Activated naive CD8-positive, alpha-beta T cell treated with anti-CD3 and anti-CD28 coated beads, Interleukin-2, amount 10 ng/mL, durations not matched to agents 7 days and 5 days (primary cell): ENCODE data around the gene DHRS11. TPM values are rescaled to one million over a fixed set of nuclear protein-coding genes. Genes with fewer than 3 reads are reported as not detected.

ENCODE experiments used
- ATAC-seq: fragments of 150-1000 bp; cut with Tn5 transposase; one replicate; pipeline ENCODE4 v1.10.0; 2021; ENCODE audit warnings: low read depth, moderate library complexity
- POLR2A ChIA-PET: fragments of 350-600 bp; sonication (Branson Sonifier 250); formaldehyde crosslinking; loops from one replicate; lab custom pipeline; 2021; ENCODE audit warnings: antibody characterized with exemption; lab: Charles Lee
- DNase-seq: peaks from one replicate; pipeline ENCODE4 v3.0.0; 2021
- H3K27ac Mint-ChIP-seq: one replicate; pipeline ENCODE4 v1.8.0; 2022; ENCODE audit warnings: mild to moderate bottlenecking, mixed read lengths
- H3K27me3 Mint-ChIP-seq: one replicate; pipeline ENCODE4 v1.8.0; 2022; ENCODE audit warnings: mild to moderate bottlenecking, moderate library complexity, mixed read lengths
- H3K36me3 Mint-ChIP-seq: one replicate; pipeline ENCODE4 v1.8.0; 2021; ENCODE audit warnings: mild to moderate bottlenecking, mixed read lengths
- H3K4me1 Mint-ChIP-seq: one replicate; pipeline ENCODE4 v1.8.0; 2021; ENCODE audit warnings: mixed read lengths
- H3K4me3 Mint-ChIP-seq: one replicate; pipeline ENCODE4 v1.8.0; 2022; ENCODE audit warnings: mild to moderate bottlenecking, moderate library complexity, mixed read lengths
- H3K9me3 Mint-ChIP-seq: one replicate; pipeline ENCODE4 v1.8.0; 2021; ENCODE audit warnings: mixed read lengths
- total RNA-seq, 2 experiments: library from RNA; stranded (reverse); gene quantifications; one replicate each; pipeline ENCODE4 v1.2.3, GENCODE V29; 2021

Gene DHRS11
- total RNA-seq, 2 experiments from 2014 or later: 4.7 to 4.8 TPM

DNA sequence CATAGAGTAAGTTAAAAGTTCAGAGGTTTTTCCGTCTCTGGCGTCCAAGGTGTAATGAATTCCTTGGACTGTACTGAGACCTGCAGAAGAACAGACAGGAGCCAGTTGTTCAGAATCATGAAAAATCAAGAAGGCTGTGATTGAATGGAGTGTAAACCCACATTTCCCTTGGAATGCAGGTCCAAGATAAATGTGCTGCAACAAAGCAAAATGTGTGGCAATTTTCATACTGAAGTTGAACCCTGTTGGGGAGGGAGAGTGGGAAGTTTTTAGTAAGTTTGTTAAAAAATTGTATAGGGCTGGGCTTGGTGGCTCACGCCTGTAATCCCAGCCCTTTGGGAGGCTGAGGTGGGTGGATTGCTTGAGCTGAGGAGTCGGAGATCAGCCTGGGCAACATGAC, 25.6 kb upstream of the DHRS11 start:
- Mint-ChIP-seq H3K36me3 (peaks cover 32% of the 10 kb centered on the region), H3K27me3 (no peaks in the 10 kb centered on the region), H3K4me3 (no peak overlapping the region), H3K9me3 (no peaks in the 10 kb centered on the region), H3K4me1 (peaks cover 11% of the 10 kb centered on the region), H3K27ac (no peak overlapping the region)
- POLR2A ChIA-PET: interaction anchor here (1.0 kb wide), 1 partner anchor 35 kb away, joined by 4 read pairs; the partner anchor contains the start of gene MRM1
- no peak for ATAC-seq
- no peak for DNase-seq

DNA sequence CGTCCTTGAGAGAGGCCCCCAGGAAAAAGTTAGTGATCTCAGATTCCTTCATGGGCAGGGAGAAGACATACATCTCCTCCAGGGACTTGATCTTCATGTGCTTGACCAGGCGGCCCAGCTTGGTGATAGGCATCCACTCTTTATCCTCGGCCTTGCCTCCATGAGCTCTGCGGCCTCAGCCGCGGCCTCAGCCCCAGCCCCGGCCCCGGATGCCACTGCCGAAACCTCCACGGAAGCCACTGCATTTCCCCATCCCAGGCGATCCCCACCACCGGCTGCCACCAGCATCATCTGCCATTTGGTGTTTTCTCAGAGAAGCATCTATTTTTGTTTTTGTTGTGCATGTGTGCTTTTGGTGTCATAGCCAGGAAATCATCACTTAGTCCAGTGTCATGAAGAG, 16.7 kb upstream of the DHRS11 start:
- Mint-ChIP-seq H3K9me3 (no peaks in the 10 kb centered on the region), H3K4me1 (peaks cover 9% of the 10 kb centered on the region), H3K27me3 (no peaks in the 10 kb centered on the region), H3K36me3 (peaks cover 29% of the 10 kb centered on the region), H3K27ac (no peak overlapping the region), H3K4me3 (no peak overlapping the region)
- DNase-seq: no peak
- POLR2A ChIA-PET: interaction anchor here (1.0 kb wide), 1 partner anchor 29 kb away, joined by 3 read pairs; no protein-coding TSS in a partner anchor
- no peak for ATAC-seq

DNA sequence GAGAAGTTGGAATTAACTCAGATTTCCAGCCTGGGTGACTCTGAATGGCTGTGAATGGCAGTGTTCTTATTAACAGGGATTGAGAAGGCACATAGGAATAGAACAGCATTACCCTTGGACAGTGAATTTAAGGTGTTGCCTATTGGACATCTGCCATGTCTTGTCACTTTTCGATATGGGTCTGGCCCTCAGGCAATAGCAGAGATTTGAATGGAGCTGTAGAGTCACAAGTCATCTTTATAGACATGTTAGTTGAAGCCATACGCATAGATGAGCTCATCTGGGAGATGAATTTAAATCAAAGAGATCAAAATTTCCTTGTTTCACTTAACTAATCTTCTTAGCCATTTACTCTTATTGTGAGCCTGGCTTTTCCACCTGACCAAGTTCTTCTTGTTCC, 14.9 kb upstream of the DHRS11 start:
- Mint-ChIP-seq H3K27ac (no peak overlapping the region), H3K4me1 (peaks cover 11% of the 10 kb centered on the region), H3K4me3 (no peak overlapping the region), H3K36me3 (peaks cover 34% of the 10 kb centered on the region), H3K27me3 (no peaks in the 10 kb centered on the region), H3K9me3 (no peaks in the 10 kb centered on the region)
- no peak for DNase-seq
- ATAC-seq: no peak
- POLR2A ChIA-PET: no interaction called here

DNA sequence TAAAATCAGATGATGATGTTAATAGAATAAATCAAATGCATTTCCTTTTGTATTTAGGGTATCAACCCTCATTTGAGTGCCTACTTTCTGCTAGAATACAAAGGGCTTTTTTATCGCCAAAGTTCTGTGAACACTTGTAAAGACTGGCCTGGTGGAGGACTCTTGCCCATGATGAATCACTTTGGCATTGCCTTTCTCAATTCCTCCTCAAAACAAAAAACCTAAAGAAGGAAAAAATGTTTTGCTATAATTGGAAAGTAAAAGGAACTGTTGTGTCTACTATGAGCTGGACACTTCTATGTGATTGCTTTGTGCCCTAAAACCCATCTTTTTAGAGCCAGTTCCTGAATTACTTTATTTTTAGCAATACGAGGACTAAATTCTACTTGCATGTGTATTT, 13.0 kb upstream of the DHRS11 start:
- H3K27ac Mint-ChIP-seq: no peak overlapping the region
- H3K27me3 Mint-ChIP-seq: no peaks in the 10 kb centered on the region
- peaks cover 9% of the 10 kb centered on the region for H3K4me1 Mint-ChIP-seq
- no peak overlapping the region for H3K4me3 Mint-ChIP-seq
- H3K36me3 Mint-ChIP-seq: peaks cover 25% of the 10 kb centered on the region
- POLR2A ChIA-PET: no interaction called here
- DNase-seq (no peak), ATAC-seq (no peak)
- no peaks in the 10 kb centered on the region for H3K9me3 Mint-ChIP-seq

DNA sequence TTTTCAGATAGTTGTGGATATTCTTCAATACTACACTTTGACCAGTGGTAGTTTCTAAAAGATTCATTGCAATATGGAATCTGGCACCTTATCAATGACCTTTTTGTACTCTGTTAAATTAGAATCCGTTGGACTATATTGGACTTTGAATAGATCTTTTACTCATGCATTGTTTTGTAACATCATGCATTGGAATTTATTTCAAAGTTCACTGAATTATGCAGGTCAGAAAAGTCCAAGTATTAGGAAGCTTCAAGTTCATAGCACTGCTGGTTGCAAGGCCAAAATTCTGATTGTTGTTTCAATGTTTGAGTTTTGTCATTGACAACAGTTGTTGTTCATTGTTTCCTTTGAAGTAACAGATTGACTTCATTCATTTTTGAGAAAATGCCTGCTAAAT, 7.9 kb upstream of the DHRS11 start:
- POLR2A ChIA-PET: no interaction called here

DNA sequence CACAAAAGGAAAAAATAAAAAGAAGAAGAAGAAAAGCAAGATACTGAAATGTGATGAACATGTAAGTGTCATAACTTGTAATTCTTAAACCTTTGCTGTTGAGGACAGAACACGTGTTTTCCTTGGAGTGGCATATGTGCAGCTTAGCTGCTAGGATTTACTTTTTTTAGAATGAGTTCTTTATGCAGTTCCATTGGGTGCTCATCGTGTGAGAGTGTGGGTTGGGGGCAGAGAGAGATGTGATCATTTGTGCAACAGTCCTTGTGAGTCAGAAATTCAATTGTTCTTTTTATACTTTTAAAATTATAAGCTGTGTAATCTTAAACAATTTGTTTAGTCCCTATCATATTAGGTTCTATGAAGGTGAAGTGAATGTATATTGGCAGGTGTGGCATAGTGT, 5.5 kb upstream of the DHRS11 start:
- H3K9me3 Mint-ChIP-seq: no peaks in the 10 kb centered on the region
- POLR2A ChIA-PET: interaction anchor here (0.6 kb wide), 1 partner anchor 68 kb away, joined by 4 read pairs; no protein-coding TSS in a partner anchor
- H3K27me3 Mint-ChIP-seq: no peaks in the 10 kb centered on the region
- ATAC-seq: no peak
- H3K4me1 Mint-ChIP-seq: peaks cover 18% of the 10 kb centered on the region
- no peak for DNase-seq
- no peak overlapping the region for H3K4me3 Mint-ChIP-seq
- peaks cover 22% of the 10 kb centered on the region for H3K36me3 Mint-ChIP-seq
- H3K27ac Mint-ChIP-seq: no peak overlapping the region

More for the DNA sequence above, 7.9 kb upstream of the DHRS11 start:
- ATAC-seq: no peak
- no peak for DNase-seq
- H3K4me3 Mint-ChIP-seq: no peak overlapping the region
- H3K9me3 Mint-ChIP-seq: no peaks in the 10 kb centered on the region
- peaks cover 4% of the 10 kb centered on the region for H3K4me1 Mint-ChIP-seq
- no peak overlapping the region for H3K27ac Mint-ChIP-seq
- H3K27me3 Mint-ChIP-seq: no peaks in the 10 kb centered on the region
- H3K36me3 Mint-ChIP-seq: peaks cover 28% of the 10 kb centered on the region

DNA sequence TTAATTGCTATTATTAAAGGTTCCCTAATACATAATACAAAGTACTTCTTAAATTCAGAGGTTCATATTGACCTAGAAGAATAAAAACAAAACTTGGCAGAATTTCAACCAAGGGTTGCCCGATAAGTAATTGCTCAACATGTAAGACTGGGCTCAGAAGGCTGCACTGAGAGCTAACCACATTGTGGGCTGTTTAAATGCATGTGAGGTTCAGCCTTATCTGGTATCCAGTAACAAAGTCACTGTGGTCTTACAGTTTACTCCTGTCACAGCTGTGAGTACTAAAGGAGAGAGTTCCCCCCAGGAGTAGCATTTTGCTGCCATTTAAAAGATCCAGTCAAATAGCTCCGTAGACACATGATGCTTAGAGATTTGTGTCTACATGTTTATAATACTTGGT, 1.6 kb upstream of the DHRS11 start:
- DNase-seq (no peak), ATAC-seq (no peak)
- Mint-ChIP-seq H3K27me3 (no peaks in the 10 kb centered on the region), H3K36me3 (peaks cover 17% of the 10 kb centered on the region), H3K4me1 (peaks cover 29% of the 10 kb centered on the region), H3K4me3 (peak overlapping the region; percentile 4), H3K9me3 (no peaks in the 10 kb centered on the region), H3K27ac (peak overlapping the region; percentile 43)
- POLR2A ChIA-PET: interaction anchor here (1.7 to 4.7 kb wide), 2 partner anchors 12 to 44 kb away, joined by 5 to 36 read pairs; partner anchors contain the start of gene MRM1

DNA sequence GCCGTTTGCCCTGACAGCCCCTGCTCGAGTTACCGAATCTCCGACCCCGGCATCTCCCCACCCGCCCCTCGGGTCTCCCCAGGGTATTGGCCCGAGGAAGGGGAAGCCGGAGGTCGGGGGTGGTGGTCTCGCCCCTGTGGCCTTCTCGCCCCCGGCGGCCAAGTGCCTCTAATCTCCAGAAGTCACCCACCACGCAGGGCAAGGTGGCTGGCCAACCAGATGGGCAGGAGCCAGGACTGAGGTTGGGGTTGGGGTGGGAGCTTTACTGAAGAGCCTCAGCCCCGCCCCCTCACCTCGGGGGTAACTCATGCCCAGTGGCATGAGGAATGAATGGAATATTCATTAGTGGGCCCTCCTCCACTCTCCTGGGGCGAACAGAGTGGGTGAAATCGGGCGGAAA, 637 bp downstream of the DHRS11 start:
- Mint-ChIP-seq H3K27ac (no peak overlapping the region), H3K9me3 (no peaks in the 10 kb centered on the region), H3K27me3 (no peaks in the 10 kb centered on the region), H3K4me1 (peaks cover 29% of the 10 kb centered on the region), H3K36me3 (peaks cover 12% of the 10 kb centered on the region), H3K4me3 (peak overlapping the region; percentile 64)
- DNase-seq (no peak), ATAC-seq (no peak)
- POLR2A ChIA-PET: interaction anchor here (0.6 to 4.7 kb wide), 3 partner anchors 10 to 801 kb away, joined by 3 to 36 read pairs (median 3); partner anchors contain the start of gene MRM1

DNA sequence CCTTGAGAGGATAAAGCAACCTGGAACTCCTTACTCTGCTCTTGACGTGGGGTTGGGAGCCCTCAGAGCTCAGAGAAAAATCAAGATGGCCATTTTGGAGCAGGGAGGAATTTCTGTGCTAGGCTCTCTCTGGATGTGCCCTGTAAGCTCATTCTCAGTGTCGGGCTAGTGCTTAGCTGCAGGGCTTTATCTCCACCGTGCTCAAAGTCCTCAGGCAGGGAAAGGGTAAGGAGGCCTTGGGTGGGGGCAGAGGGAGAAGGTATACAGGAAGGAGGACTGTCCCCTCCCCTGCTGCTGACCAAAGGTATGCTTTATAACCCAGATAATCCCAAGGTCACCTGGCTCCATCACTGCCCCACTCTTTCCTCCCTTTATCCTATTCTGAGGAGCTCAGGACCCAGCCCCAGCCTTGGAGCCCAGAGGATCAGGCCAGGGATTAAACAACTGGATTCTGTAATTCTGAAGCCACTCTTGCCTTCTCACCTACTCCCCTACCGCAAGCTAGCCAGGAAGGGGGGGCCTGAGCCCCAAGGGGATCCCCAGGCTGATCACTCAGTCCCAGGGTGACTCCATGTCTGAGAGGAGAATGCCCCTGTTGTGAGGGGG, 1.1 kb downstream of the DHRS11 start:
- Mint-ChIP-seq H3K36me3 (peaks cover 11% of the 10 kb centered on the region), H3K9me3 (no peaks in the 10 kb centered on the region), H3K27ac (no peak overlapping the region), H3K27me3 (no peaks in the 10 kb centered on the region), H3K4me1 (peaks cover 28% of the 10 kb centered on the region), H3K4me3 (peak overlapping the region; percentile 64)
- ATAC-seq (no peak), DNase-seq (no peak)
- POLR2A ChIA-PET: interaction anchor here (0.6 to 4.7 kb wide), 4 partner anchors 9 to 800 kb away, joined by 3 to 36 read pairs (median 3); partner anchors contain the start of gene MRM1

DNA sequence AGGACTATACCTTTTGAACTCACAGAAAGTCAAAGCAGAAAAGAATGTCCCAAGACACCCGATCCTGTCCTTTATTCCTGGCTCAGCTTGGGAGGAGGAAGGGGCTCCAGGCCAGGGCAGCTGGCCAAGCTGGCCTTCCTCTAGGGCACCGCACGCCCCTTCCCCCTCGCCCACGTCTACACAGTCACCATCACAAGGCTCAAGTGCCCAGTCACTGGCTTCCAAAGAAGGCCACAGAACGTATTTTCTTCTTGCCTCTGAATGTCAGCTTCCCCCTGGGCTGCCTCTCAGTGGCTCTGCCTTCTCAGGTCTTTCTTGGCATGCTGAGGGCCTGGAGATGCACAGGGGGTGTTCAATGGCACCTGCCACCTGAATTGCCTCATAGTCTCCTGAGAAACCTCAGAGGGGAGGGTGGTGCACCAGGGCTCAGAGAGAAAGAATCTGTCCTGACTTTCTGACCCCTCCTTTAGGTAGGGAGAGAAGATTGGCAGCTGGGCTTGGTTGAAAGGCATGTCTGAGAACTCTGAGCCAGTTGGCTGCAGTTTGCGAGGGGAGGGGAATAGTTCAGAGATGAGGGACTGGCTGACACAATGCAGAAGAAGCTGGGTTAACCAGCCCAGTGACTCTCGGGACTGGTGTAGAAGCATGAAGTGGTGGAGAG, 2.1 kb downstream of the DHRS11 start:
- H3K36me3 Mint-ChIP-seq: peaks cover 10% of the 10 kb centered on the region
- DNase-seq: no peak
- H3K9me3 Mint-ChIP-seq: no peaks in the 10 kb centered on the region
- H3K27ac Mint-ChIP-seq: no peak overlapping the region
- POLR2A ChIA-PET: interaction anchor here (4.7 kb wide), 1 partner anchor 8 kb away, joined by 36 read pairs; the partner anchor contains the start of gene MRM1
- ATAC-seq: no peak
- H3K27me3 Mint-ChIP-seq: no peaks in the 10 kb centered on the region
- H3K4me3 Mint-ChIP-seq: no peak overlapping the region
- H3K4me1 Mint-ChIP-seq: peaks cover 26% of the 10 kb centered on the region

DNA sequence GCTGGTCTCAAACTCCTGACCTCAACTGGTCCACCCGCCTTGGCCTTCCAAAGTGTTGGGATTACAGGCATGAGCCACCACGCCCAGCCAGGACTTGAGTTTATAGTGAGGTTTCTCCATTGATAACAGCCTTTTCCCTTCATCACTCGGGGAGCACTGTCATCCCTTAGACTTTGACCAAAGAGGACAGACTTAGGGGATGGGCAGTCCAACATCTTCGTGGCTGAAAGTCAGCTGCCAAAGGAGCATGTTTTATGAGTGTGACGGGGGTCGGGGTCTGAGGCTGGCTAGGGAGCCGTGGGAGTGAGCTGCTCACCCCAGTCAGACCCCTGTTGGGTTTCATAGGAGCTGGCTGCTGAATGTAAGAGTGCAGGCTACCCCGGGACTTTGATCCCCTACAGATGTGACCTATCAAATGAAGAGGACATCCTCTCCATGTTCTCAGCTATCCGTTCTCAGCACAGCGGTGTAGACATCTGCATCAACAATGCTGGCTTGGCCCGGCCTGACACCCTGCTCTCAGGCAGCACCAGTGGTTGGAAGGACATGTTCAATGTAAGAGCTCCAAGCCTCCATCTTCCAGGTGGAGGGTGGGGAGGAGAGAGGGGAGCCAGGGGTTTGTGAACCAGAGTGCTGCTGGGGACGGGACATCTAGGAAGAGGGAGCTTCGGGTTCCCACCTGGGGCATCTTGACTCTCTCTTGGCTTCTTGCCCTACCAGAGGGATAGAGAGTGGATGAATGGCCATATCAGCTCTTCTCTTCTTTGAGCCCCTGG, 3.1 kb downstream of the DHRS11 start:
- ATAC-seq (no peak), DNase-seq (no peak)
- Mint-ChIP-seq H3K4me3 (no peak overlapping the region), H3K27ac (no peak overlapping the region), H3K9me3 (no peaks in the 10 kb centered on the region), H3K4me1 (peaks cover 21% of the 10 kb centered on the region), H3K36me3 (peaks cover 8% of the 10 kb centered on the region), H3K27me3 (no peaks in the 10 kb centered on the region)
- POLR2A ChIA-PET: interaction anchor here (0.6 kb wide), 1 partner anchor 50 kb away, joined by 4 read pairs; no protein-coding TSS in a partner anchor

DNA sequence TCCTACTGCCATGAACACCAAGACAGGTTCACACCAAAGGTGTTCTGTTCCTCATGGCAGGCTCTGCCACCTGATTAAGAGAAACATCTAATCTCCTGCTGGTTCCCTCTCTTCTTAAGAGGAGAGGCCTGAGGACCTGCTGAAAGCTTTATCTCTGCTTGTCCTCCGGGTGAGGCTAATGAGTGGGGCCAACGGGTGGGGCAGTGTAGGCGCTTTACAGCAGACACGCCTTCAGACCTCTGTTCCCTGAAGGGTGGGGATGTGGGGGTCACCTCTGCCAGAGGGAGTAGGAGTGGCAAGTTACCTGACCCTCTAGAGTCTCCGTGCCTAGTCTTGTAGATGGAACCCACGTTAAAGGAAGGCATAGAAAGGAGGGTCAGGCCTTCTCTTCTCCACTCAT, 5.5 kb downstream of the DHRS11 start:
- DNase-seq (no peak), ATAC-seq (no peak)
- Mint-ChIP-seq H3K36me3 (peaks cover 2% of the 10 kb centered on the region), H3K9me3 (no peaks in the 10 kb centered on the region), H3K4me1 (peaks cover 20% of the 10 kb centered on the region), H3K27me3 (no peaks in the 10 kb centered on the region), H3K27ac (no peak overlapping the region), H3K4me3 (no peak overlapping the region)
- POLR2A ChIA-PET: no interaction called here
